Testis (tissue), 2 donors: ENCODE data around the gene SPATA33.

Source experiments
- POLR2A ChIP-seq: fragments of 450-650 bp; IDR thresholded peaks from one replicate; pipeline ENCODE4 v1.6.1; 2017; ENCODE audit warnings: antibody characterized with exemption, mild to moderate bottlenecking, moderate library complexity
- TF ChIP-seq, protein P1 (sequence below), 3 experiments: fragments of 450-650 bp in 2 of 3; fragments of 200-600 bp in 1 of 3; sonication (generic) in 1 of 3; IDR thresholded peaks; one replicate each; pipeline ENCODE4 v1.5.1; 2016 to 2019; ENCODE audit warnings: antibody characterized with exemption in 3 of 3, mild to moderate bottlenecking in 2 of 3, moderate library complexity in 1 of 3

- TF ChIP-seq, protein P1, sequence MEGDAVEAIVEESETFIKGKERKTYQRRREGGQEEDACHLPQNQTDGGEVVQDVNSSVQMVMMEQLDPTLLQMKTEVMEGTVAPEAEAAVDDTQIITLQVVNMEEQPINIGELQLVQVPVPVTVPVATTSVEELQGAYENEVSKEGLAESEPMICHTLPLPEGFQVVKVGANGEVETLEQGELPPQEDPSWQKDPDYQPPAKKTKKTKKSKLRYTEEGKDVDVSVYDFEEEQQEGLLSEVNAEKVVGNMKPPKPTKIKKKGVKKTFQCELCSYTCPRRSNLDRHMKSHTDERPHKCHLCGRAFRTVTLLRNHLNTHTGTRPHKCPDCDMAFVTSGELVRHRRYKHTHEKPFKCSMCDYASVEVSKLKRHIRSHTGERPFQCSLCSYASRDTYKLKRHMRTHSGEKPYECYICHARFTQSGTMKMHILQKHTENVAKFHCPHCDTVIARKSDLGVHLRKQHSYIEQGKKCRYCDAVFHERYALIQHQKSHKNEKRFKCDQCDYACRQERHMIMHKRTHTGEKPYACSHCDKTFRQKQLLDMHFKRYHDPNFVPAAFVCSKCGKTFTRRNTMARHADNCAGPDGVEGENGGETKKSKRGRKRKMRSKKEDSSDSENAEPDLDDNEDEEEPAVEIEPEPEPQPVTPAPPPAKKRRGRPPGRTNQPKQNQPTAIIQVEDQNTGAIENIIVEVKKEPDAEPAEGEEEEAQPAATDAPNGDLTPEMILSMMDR (IDR thresholded peaks at IDR 0.05) = no peak
- no peak for TF ChIP-seq POLR2A
Measured at GRCh38 chr16:89668790-89669158, 11.1 kb downstream of the SPATA33 start.
